Suprapubic skin (tissue), 3 donors: ENCODE results near the gene NEUROD2.

Experiments
- POLR2A ChIP-seq, 2 donors: fragments of 450-650 bp; IDR thresholded peaks; one replicate each; pipeline ENCODE4 v1.6.1; 2017; ENCODE audit warnings: antibody characterized with exemption in 2 of 2, mild to moderate bottlenecking in 2 of 2, moderate library complexity in 2 of 2
- TF ChIP-seq, protein P1 (sequence below), 2 donors: fragments of 200-600 bp in 1 of 2; fragments of 450-650 bp in 1 of 2; sonication (generic) in 1 of 2; IDR thresholded peaks; one replicate each; pipeline ENCODE4 v1.5.1; 2016 to 2019; ENCODE audit warnings: antibody characterized with exemption in 2 of 2, mild to moderate bottlenecking in 1 of 2, moderate library complexity in 1 of 2

DNA sequence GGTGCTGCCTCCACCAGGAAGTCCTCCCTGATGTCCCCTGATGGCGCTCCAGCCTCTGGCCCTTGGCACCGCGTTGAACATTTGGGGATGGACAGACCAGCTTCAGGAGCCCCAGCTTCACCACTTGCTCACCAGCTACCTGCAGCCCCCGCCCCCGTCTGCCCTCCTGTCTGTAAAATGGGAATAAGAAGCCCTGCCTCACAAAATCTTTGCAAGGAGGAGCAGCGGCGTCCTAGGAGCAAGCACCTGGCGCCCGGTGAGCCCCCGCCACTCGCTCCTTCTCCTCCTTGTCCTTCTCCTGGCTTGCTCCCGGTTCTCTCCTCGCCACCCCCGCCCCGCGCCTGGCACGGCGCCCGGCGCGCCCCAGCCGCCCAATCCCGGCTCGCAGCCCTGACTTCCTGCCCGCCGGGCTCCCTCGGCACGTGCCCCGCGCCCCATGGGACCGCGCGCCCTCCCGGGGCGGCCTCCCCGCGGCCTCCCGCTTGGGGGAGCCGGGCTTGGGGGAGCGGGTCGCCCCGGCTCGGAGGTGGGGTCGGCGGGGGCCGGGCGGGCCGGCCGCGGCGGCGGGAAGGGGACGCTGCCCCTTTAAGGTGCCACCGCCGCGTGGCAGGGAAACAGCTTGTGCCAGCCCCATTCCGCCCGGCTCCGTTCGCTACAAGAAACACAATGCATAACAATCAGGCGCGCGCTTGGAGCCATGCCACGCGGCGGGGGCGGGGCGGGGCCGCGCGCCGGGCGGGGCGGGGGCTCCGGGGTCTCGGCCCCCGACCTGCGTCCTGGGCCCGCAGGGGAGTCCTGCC lies 9.9 kb upstream of the NEUROD2 start:
- TF ChIP-seq POLR2A (IDR thresholded peaks at IDR 0.05), result no peak
- TF ChIP-seq, protein P1, sequence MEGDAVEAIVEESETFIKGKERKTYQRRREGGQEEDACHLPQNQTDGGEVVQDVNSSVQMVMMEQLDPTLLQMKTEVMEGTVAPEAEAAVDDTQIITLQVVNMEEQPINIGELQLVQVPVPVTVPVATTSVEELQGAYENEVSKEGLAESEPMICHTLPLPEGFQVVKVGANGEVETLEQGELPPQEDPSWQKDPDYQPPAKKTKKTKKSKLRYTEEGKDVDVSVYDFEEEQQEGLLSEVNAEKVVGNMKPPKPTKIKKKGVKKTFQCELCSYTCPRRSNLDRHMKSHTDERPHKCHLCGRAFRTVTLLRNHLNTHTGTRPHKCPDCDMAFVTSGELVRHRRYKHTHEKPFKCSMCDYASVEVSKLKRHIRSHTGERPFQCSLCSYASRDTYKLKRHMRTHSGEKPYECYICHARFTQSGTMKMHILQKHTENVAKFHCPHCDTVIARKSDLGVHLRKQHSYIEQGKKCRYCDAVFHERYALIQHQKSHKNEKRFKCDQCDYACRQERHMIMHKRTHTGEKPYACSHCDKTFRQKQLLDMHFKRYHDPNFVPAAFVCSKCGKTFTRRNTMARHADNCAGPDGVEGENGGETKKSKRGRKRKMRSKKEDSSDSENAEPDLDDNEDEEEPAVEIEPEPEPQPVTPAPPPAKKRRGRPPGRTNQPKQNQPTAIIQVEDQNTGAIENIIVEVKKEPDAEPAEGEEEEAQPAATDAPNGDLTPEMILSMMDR (IDR thresholded peaks at IDR 0.05), result no peak
